Sigmoid colon (tissue), 7 donors: ENCODE data around the gene CFDP1. TPM values are rescaled to one million over a fixed set of nuclear protein-coding genes. Genes with fewer than 3 reads are reported as not detected.

Experiments
- DNase-seq: peaks from one replicate; pipeline ENCODE4 v3.0.0-alpha.2; 2019
- H3K27ac ChIP-seq, 4 donors: fragments of 200-600 bp; sonication (generic); one replicate each; pipeline ENCODE4 v1.5.1; 2016 to 2019; ENCODE audit warnings: mild to moderate bottlenecking in 1 of 4
- H3K27me3 ChIP-seq, 3 donors: fragments of 200-600 bp; sonication (generic); one replicate each; pipeline ENCODE4 v1.5.1; 2019; ENCODE audit warnings: mild to moderate bottlenecking in 1 of 3
- H3K36me3 ChIP-seq, 4 donors: fragments of 200-600 bp; sonication (generic); one replicate each; pipeline ENCODE4 v1.5.1; 2016 to 2019
- H3K4me1 ChIP-seq, 4 donors: fragments of 200-600 bp; sonication (generic); one replicate each; pipeline ENCODE4 v1.5.1; 2017 to 2019
- H3K4me3 ChIP-seq, 4 donors: fragments of 200-600 bp; sonication (generic); one replicate each; pipeline ENCODE4 v1.5.1; 2017 to 2019; ENCODE audit warnings: mild to moderate bottlenecking in 2 of 4, moderate library complexity in 1 of 4
- H3K9me3 ChIP-seq, 4 donors: fragments of 200-600 bp in 3 of 4; sonication (generic) in 3 of 4; one replicate each; pipeline versions ENCODE4 v1.5.1 to v1.6.1; 2013 to 2019
- EP300 ChIP-seq, 4 donors: sonication (generic); formaldehyde crosslinking; IDR thresholded peaks; one replicate each; pipeline ENCODE4 v1.6.1; 2017; ENCODE audit warnings: antibody characterized with exemption in 4 of 4
- POLR2A ChIP-seq, 2 donors: fragments of 450-650 bp; IDR thresholded peaks; one replicate each; pipeline ENCODE4 v1.6.1; 2016; ENCODE audit warnings: antibody characterized with exemption in 2 of 2, mild to moderate bottlenecking in 2 of 2, moderate library complexity in 2 of 2
- POLR2AphosphoS5 ChIP-seq, 4 donors: sonication (generic); formaldehyde crosslinking; IDR thresholded peaks; one replicate each; pipeline ENCODE4 v1.6.1; 2017; ENCODE audit warnings: antibody characterized with exemption in 4 of 4
- WGBS, 2 donors: extraction: QIAGEN DNeasy Blood & Tissue Kit; methylation state at CpG; one replicate each; pipeline ENCODE4 v1.1.7; 2013; 5-methylcytosine and 5-hydroxymethylcytosine counted together
- intact Hi-C: fragments of 100-400 bp; cut with DNase I; formaldehyde crosslinking; loops from one replicate; pipeline ENCODE4 v1.15.1; 2023
- polyA plus RNA-seq, 3 donors: library from polyadenylated mRNA; stranded (reverse); fragments of 200-250 nt; gene quantifications; one replicate each; pipeline ENCODE4 v1.2.3, GENCODE V29; 2013
- total RNA-seq, 4 donors: library from RNA; depleted of rRNA; stranded (reverse); fragments of >200 nt; gene quantifications; one replicate each; pipeline ENCODE4 v1.1.0, GENCODE V29; 2016
- TF ChIP-seq, protein P1 (sequence below), 4 experiments: fragments of 450-650 bp in 3 of 4; fragments of 200-600 bp in 1 of 4; IDR thresholded peaks; one replicate each; pipeline ENCODE4 v1.5.1; 2016 to 2019; ENCODE audit warnings: antibody characterized with exemption in 4 of 4, mild to moderate bottlenecking in 3 of 4, moderate library complexity in 2 of 4
- donor health status: healthy with polysubstance abuse.
- donor health status: Bipolar disorder and iron deficiency.
- donor health status: healthy.

The CFDP1 gene
- total and polyA plus RNA-seq, 7 donors: 42.1 to 382 (median 61.1) TPM

DNA sequence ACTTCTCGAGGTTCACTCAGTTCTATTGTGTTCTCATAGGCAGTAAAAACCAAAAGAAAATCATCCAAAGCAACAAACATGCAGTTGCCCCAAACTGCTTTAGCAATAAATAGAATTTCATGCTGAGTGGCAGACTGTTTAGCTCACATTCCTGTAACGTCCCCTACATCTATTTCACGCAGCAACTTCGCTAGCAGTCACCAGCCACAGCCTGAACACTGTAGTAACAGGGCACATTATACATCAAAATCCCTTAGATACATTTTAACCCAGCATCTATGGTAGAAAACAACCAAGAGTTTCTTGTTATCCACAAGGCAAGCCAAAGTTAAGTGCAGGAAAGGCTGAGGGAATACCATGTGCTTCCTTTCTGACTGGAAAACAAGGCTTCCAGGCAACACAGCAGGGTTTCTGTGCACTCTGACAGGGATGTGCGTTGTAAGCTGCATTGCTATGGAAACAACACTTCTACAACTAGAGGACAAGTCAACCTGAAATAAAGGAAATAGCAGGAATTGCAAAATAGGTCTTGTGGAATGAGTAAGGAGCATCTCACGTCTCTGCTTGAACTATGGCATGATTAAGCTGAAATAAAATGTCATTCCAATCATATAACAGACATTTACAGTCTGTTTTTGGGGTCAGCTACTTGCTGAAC lies 55.4 kb downstream of the CFDP1 start:
- intact Hi-C loops: no loop called here
- Histone ChIP-seq H3K4me3 (no peak overlapping the region), H3K4me1 (peaks cover 0 to 9% (median 1%) of the 10 kb centered on the region in 4 donors), H3K27me3 (no peaks in the 10 kb centered on the region), H3K9me3 (no peaks in the 10 kb centered on the region), H3K36me3 (peaks cover 0 to 17% (median 0%) of the 10 kb centered on the region in 4 donors), H3K27ac (peak overlapping the region in 2 of 4 donors; percentile 24 to 33)
- WGBS, 2 donors: 57 to 71% methylated on average over 6 of the region's 6 CpGs
- no peak for DNase-seq
- TF ChIP-seq POLR2AphosphoS5 (IDR thresholded peaks at IDR 0.05) (peak in 1 of 4 donors; percentile 61), POLR2A (IDR thresholded peaks at IDR 0.05) (no peak)
- TF ChIP-seq, protein P1, sequence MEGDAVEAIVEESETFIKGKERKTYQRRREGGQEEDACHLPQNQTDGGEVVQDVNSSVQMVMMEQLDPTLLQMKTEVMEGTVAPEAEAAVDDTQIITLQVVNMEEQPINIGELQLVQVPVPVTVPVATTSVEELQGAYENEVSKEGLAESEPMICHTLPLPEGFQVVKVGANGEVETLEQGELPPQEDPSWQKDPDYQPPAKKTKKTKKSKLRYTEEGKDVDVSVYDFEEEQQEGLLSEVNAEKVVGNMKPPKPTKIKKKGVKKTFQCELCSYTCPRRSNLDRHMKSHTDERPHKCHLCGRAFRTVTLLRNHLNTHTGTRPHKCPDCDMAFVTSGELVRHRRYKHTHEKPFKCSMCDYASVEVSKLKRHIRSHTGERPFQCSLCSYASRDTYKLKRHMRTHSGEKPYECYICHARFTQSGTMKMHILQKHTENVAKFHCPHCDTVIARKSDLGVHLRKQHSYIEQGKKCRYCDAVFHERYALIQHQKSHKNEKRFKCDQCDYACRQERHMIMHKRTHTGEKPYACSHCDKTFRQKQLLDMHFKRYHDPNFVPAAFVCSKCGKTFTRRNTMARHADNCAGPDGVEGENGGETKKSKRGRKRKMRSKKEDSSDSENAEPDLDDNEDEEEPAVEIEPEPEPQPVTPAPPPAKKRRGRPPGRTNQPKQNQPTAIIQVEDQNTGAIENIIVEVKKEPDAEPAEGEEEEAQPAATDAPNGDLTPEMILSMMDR (IDR thresholded peaks at IDR 0.05): no peak

DNA sequence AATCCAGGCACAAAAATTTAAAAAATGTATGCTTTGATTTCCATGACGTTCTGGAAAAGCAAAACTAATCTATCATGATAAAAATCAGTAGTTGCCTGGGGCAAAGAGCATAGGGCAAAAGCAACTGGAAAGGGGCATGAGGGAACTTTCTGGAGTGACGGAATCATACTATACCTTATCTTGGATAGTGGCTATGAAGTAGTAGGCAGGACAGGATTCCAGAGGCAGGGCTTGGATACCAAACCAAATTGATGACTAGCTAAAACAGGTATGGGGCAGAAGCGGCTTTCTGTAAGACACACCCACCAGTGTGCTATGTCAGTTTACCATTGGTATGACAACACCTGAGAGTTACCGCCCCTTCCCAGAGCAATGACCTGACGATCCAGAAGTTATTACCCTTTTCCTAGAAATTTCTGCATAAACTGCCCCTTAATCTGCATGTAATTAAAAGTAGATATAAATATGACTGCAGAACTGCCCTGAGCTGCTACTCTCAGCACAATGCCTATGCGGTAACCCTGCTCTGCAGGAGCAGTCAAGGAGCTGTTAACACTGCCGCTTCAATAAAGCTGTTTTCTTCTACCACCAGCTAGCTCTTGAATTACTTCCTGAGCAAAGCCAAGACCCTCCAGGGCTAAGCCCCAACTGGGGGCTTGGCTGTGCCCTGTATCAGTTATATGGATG lies 56.7 kb downstream of the CFDP1 start:
- WGBS, 2 donors: 85 to 94% methylated on average over 7 of the region's 7 CpGs
- Histone ChIP-seq H3K27me3 (no peaks in the 10 kb centered on the region), H3K4me1 (peaks cover 0 to 21% (median 6%) of the 10 kb centered on the region in 4 donors), H3K4me3 (no peak overlapping the region), H3K36me3 (peaks cover 0 to 17% (median 0%) of the 10 kb centered on the region in 4 donors), H3K27ac (no peak overlapping the region), H3K9me3 (no peaks in the 10 kb centered on the region)
- intact Hi-C loops: no loop called here
- no peak for DNase-seq
- TF ChIP-seq POLR2A (IDR thresholded peaks at IDR 0.05) (no peak), EP300 (IDR thresholded peaks at IDR 0.05) (no peak)
- TF ChIP-seq, protein P1 (IDR thresholded peaks at IDR 0.05): no peak

DNA sequence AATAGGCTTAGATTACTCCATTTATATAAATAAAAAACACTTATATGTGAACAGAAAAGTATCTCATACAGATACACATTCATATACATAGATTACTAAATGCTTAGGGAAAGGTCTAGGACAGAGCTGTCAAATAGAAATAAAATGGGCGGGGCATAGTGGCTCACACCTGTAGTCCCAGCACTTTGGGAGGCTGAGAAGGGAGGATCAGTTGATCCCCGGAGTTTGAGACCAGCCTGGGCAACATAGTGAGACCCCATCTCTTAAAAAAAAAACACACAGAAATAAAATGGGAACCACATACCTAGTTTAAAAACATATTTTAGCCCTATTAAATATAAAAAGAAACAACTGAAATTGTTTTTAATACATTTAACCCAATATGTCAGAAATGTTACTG lies 58.9 kb downstream of the CFDP1 start:
- intact Hi-C loops: no loop called here
- H3K27ac ChIP-seq: no peak overlapping the region
- no peaks in the 10 kb centered on the region for H3K9me3 ChIP-seq
- no peaks in the 10 kb centered on the region for H3K27me3 ChIP-seq
- no peak for DNase-seq
- WGBS, 2 donors: 97 to 98% methylated on average over 2 of the region's 2 CpGs
- peaks cover 0 to 21% (median 6%) of the 10 kb centered on the region in 4 donors for H3K4me1 ChIP-seq
- TF ChIP-seq POLR2AphosphoS5 (IDR thresholded peaks at IDR 0.05) (no peak), POLR2A (IDR thresholded peaks at IDR 0.05) (no peak), EP300 (IDR thresholded peaks at IDR 0.05) (no peak)
- TF ChIP-seq, protein P1 (IDR thresholded peaks at IDR 0.05): no peak
- H3K36me3 ChIP-seq: peaks cover 0 to 12% (median 0%) of the 10 kb centered on the region in 4 donors
- no peak overlapping the region for H3K4me3 ChIP-seq

DNA sequence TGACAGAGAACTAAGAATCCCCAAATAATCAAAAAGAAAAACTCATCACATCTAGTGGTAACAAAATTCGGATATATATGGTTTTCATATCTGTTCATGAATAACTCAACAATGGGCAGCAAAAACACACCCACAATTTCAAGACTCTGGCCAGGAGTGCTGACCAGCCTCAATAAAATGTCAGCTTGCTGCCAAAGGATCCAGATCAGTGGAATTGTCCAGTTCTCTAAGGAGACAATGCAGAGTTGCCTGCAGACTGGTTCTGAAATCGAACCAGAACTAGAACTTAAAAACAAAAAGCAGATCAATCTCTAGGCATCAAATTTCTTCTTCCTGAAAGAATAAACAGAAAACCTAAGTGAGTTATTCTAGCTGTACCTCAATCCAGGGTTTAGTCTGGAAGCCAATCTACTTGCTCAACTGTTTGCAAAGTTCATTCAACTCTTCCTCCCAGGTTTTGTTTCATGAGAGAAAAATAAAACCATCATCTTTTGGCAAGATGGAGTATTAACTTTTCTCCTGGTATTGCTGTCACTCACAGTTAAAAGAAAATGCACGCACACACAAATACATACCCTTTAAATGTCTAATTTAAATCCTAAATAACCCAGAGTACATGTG lies 61.0 kb downstream of the CFDP1 start:
- no peak for DNase-seq
- H3K36me3 ChIP-seq: peaks cover 0 to 9% (median 0%) of the 10 kb centered on the region in 4 donors
- 86 to 91% methylated on average over 3 of the region's 3 CpGs for WGBS, 2 donors
- H3K4me1 ChIP-seq: peaks cover 0 to 11% (median 6%) of the 10 kb centered on the region in 4 donors
- intact Hi-C loops: no loop called here
- peak overlapping the region in 1 of 4 donors; percentile 5 for H3K27ac ChIP-seq
- no peaks in the 10 kb centered on the region for H3K9me3 ChIP-seq
- TF ChIP-seq POLR2A (IDR thresholded peaks at IDR 0.05): no peak
- TF ChIP-seq, protein P1 (IDR thresholded peaks at IDR 0.05): no peak
- no peak for TF ChIP-seq POLR2AphosphoS5 (IDR thresholded peaks at IDR 0.05)
- no peak for TF ChIP-seq EP300 (IDR thresholded peaks at IDR 0.05)
- H3K27me3 ChIP-seq: no peaks in the 10 kb centered on the region
- H3K4me3 ChIP-seq: no peak overlapping the region
